CD1c-positive myeloid dendritic cell (primary cell): ENCODE measurements around the gene PSMB11.
"Not testable (repeated sequence)": the region's sequence is repeated elsewhere in the genome, so short reads cannot be mapped to it uniquely, and the experiment has no call there.

ENCODE experiments used
- DNase-seq: peaks from one replicate; pipeline ENCODE4 v3.0.0-alpha.2; 2016; ENCODE audit errors: extremely low spot score

Gene PSMB11

GRCh38 chr14:23013749-23014054, 28.3 kb upstream of the PSMB11 start:
- DNase-seq, result not testable (repeated sequence)

- no peak for DNase-seq
These were observed 26.4 kb upstream of the PSMB11 start for GRCh38 chr14:23015618-23016017.

GRCh38 chr14:23017091-23017490, 24.9 kb upstream of the PSMB11 start:
- no peak for DNase-seq

- no peak for DNase-seq
These were observed 23.9 kb upstream of the PSMB11 start for GRCh38 chr14:23018107-23018506.

- DNase-seq, result no peak
These were observed 21.6 kb upstream of the PSMB11 start for GRCh38 chr14:23020143-23021128.

- no peak for DNase-seq
These were observed 20.6 kb upstream of the PSMB11 start for GRCh38 chr14:23021434-23021833.

GRCh38 chr14:23021889-23022442, 20.0 kb upstream of the PSMB11 start:
- DNase-seq, result no peak

- DNase-seq, result no peak
These were observed 18.8 kb upstream of the PSMB11 start for GRCh38 chr14:23023022-23023794.

- no peak for DNase-seq
These were observed 18.2 kb upstream of the PSMB11 start for GRCh38 chr14:23023795-23024152.

GRCh38 chr14:23024612-23025075, 17.4 kb upstream of the PSMB11 start:
- DNase-seq, result no peak

GRCh38 chr14:23025151-23025814, 16.7 kb upstream of the PSMB11 start:
- no peak for DNase-seq

GRCh38 chr14:23028799-23029198, 13.2 kb upstream of the PSMB11 start:
- peak; percentile 34 for DNase-seq

GRCh38 chr14:23030936-23031335, 11.1 kb upstream of the PSMB11 start:
- no peak for DNase-seq

- DNase-seq, result no peak
These were observed 8.7 kb upstream of the PSMB11 start for GRCh38 chr14:23033251-23033727.

GRCh38 chr14:23033801-23034497, 8.1 kb upstream of the PSMB11 start:
- peak; percentile 36 for DNase-seq

GRCh38 chr14:23034498-23035302, 7.3 kb upstream of the PSMB11 start, which contains the start of gene PSMB5:
TSS of gene PSMB5 (minus strand) at chr14:23034900. CDS start at chr14:23034881, 19 bp downstream.
- DNase-seq, result peak; percentile 97

- peak; percentile 38 for DNase-seq
These were observed 6.5 kb upstream of the PSMB11 start for GRCh38 chr14:23035303-23036144.

- DNase-seq, result no peak
These were observed 1.9 kb upstream of the PSMB11 start for GRCh38 chr14:23040100-23040499.

GRCh38 chr14:23041729-23042128, 283 bp upstream of the PSMB11 start:
- DNase-seq, result no peak
